ENCODE measurements around the gene FAM20C.

- TF ChIP-seq CTCF (conservative IDR thresholded peaks at IDR 0.05; ENCODE audit: low read depth, low read length) (no peak), EZH2 (IDR thresholded peaks at IDR 0.05; ENCODE audit: low read length, unreplicated experiment) (no peak)
These were observed 31.5 kb downstream of the FAM20C start for GRCh38 chr7:223861-224260.

All from PC-3 (cell line).